HG03159 (cell line): ENCODE results near the gene KANSL1.

Experiments
- ATAC-seq: cut with Tn5 transposase; IDR thresholded peaks from one replicate; pipeline ENCODE4 v1.9.1; 2021; ENCODE audit warnings: mild to moderate bottlenecking, moderate library complexity; ENCODE audit not compliant: unreplicated experiment

The KANSL1 gene

GRCh38 chr17:46043606-46044005 lies 149.6 kb downstream of the KANSL1 start:
- ATAC-seq, result no peak

GRCh38 chr17:46042925-46043324 lies 150.3 kb downstream of the KANSL1 start:
- ATAC-seq, result no peak

GRCh38 chr17:46042246-46042645 lies 151.0 kb downstream of the KANSL1 start:
- ATAC-seq, result no peak

GRCh38 chr17:46039592-46040186 lies 153.5 kb downstream of the KANSL1 start:
- no peak for ATAC-seq

GRCh38 chr17:46038937-46039336 lies 154.3 kb downstream of the KANSL1 start:
- no peak for ATAC-seq

GRCh38 chr17:46038414-46038813 lies 154.8 kb downstream of the KANSL1 start:
- no peak for ATAC-seq

GRCh38 chr17:46037722-46038255 lies 155.4 kb downstream of the KANSL1 start:
- ATAC-seq, result no peak

- ATAC-seq, result no peak
These were observed 156.7 kb downstream of the KANSL1 start for GRCh38 chr17:46036491-46036890.

GRCh38 chr17:46035112-46035818 lies 158.0 kb downstream of the KANSL1 start:
- ATAC-seq, result peak; percentile 56

- ATAC-seq, result no peak
These were observed 159.8 kb downstream of the KANSL1 start for GRCh38 chr17:46033392-46033791.

GRCh38 chr17:46032909-46033308 lies 160.3 kb downstream of the KANSL1 start:
- ATAC-seq, result no peak

GRCh38 chr17:46031920-46032319 lies 161.3 kb downstream of the KANSL1 start:
- no peak for ATAC-seq

GRCh38 chr17:46031440-46031839 lies 161.8 kb downstream of the KANSL1 start:
- no peak for ATAC-seq

GRCh38 chr17:46030752-46031151 lies 162.5 kb downstream of the KANSL1 start:
- no peak for ATAC-seq

- ATAC-seq, result no peak
These were observed 163.6 kb downstream of the KANSL1 start for GRCh38 chr17:46029627-46030026.

GRCh38 chr17:46028981-46029565 lies 164.2 kb downstream of the KANSL1 start:
- no peak for ATAC-seq

- ATAC-seq, result no peak
These were observed 164.9 kb downstream of the KANSL1 start for GRCh38 chr17:46028374-46028773.

GRCh38 chr17:46027976-46028325 lies 165.3 kb downstream of the KANSL1 start:
- ATAC-seq, result no peak

GRCh38 chr17:46027048-46027975 lies 165.9 kb downstream of the KANSL1 start:
- ATAC-seq, result no peak

GRCh38 chr17:46026166-46027047 lies 166.8 kb downstream of the KANSL1 start:
- ATAC-seq, result no peak
